A673 (cell line): ENCODE data around the gene SLIT1.

Experiments used
- CTCF ChIP-seq: fragments of 300-800, 200-600 bp; sonication (generic); conservative IDR thresholded peaks from 2 replicates; pipeline ENCODE4 v1.5.1; 2017; ENCODE audit warnings: low read depth, mild to moderate bottlenecking, antibody characterized with exemption, low read length, moderate library complexity, mixed read lengths
- EZH2 ChIP-seq: fragments of 200-600 bp; sonication (generic); IDR thresholded peaks from 2 replicates; pipeline ENCODE4 v1.6.1; 2017; ENCODE audit warnings: borderline replicate concordance, low read depth, mild to moderate bottlenecking, mixed read lengths, antibody characterized with exemption, low read length; ENCODE audit not compliant: poor library complexity, severe bottlenecking

- no peak for TF ChIP-seq CTCF
- no peak for TF ChIP-seq EZH2
Measured at GRCh38 chr10:97154781-97155180, 31.0 kb downstream of the SLIT1 start.
